ENCODE results near the gene CPNE5. TPM values are rescaled to one million over a fixed set of nuclear protein-coding genes. Genes with fewer than 3 reads are reported as not detected.
"Not testable (repeated sequence)": the region's sequence is repeated elsewhere in the genome, so short reads cannot be mapped to it uniquely, and the experiment has no call there.

CPNE5 gene
- total and polyA plus RNA-seq, 7 donors: 0.03 to 1.7 (median 0.41) TPM

- H3K4me3 ChIP-seq: no peak overlapping the region
- H3K4me1 ChIP-seq: peaks cover 3% of the 10 kb centered on the region
- TF ChIP-seq, protein P1, sequence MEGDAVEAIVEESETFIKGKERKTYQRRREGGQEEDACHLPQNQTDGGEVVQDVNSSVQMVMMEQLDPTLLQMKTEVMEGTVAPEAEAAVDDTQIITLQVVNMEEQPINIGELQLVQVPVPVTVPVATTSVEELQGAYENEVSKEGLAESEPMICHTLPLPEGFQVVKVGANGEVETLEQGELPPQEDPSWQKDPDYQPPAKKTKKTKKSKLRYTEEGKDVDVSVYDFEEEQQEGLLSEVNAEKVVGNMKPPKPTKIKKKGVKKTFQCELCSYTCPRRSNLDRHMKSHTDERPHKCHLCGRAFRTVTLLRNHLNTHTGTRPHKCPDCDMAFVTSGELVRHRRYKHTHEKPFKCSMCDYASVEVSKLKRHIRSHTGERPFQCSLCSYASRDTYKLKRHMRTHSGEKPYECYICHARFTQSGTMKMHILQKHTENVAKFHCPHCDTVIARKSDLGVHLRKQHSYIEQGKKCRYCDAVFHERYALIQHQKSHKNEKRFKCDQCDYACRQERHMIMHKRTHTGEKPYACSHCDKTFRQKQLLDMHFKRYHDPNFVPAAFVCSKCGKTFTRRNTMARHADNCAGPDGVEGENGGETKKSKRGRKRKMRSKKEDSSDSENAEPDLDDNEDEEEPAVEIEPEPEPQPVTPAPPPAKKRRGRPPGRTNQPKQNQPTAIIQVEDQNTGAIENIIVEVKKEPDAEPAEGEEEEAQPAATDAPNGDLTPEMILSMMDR (IDR thresholded peaks at IDR 0.05): no peak
- H3K36me3 ChIP-seq (ENCODE audit: insufficient read depth in 1 of 2, low read depth in 1 of 2): no peaks in the 10 kb centered on the region
- no peak overlapping the region for H3K27ac ChIP-seq
- intact Hi-C loops (cut with DNase I): no loop called here
- H3K27me3 ChIP-seq (ENCODE audit: insufficient read depth in 3 of 3, low read length in 2 of 3): no peaks in the 10 kb centered on the region
- no peak for ATAC-seq
- no peak for DNase-seq
- 82 to 94% (median 93%) methylated on average over 9 of the region's 9 CpGs for WGBS, 3 donors
- H3K9me3 ChIP-seq: no peaks in the 10 kb centered on the region
These were observed 21.9 kb downstream of the CPNE5 start for GRCh38 chr6:36817176-36817817.

- Histone ChIP-seq H3K36me3 (ENCODE audit: insufficient read depth in 1 of 2, low read depth in 1 of 2) (no peaks in the 10 kb centered on the region), H3K4me3 (no peak overlapping the region), H3K27ac (no peak overlapping the region), H3K9me3 (no peaks in the 10 kb centered on the region), H3K4me1 (no peaks in the 10 kb centered on the region), H3K27me3 (ENCODE audit: insufficient read depth in 3 of 3, low read length in 2 of 3) (no peaks in the 10 kb centered on the region)
- TF ChIP-seq, protein P1 (IDR thresholded peaks at IDR 0.05): no peak
- ATAC-seq (no peak), DNase-seq (no peak)
- intact Hi-C loops (cut with DNase I): no loop called here
- 71 to 81% (median 80%) methylated on average over 7 of the region's 7 CpGs for WGBS, 3 donors
These were observed 23.1 kb downstream of the CPNE5 start for GRCh38 chr6:36815962-36816735.

DNA sequence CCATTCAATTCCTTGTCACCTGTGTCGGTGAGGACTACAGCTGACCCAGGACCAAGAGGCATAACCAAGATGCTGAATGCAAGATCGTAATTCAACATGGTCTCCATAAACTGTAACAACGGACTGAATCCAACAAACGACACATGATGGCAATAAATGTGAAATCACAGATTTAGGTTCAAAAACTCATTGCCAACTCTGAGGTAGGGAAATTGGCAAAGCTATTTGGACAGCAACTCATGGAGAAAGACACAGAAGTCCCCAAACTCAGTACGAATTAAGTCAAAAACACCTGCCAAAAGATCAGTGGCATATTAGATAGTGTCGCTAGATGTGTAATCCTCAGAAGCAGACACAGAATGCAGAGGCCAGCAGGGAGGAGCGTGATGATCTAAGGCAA is 25.0 kb downstream of the CPNE5 start:
- no peak for DNase-seq
- Histone ChIP-seq H3K4me3 (no peak overlapping the region), H3K36me3 (ENCODE audit: insufficient read depth in 1 of 2, low read depth in 1 of 2) (no peaks in the 10 kb centered on the region), H3K4me1 (no peaks in the 10 kb centered on the region), H3K27me3 (ENCODE audit: insufficient read depth in 3 of 3, low read length in 2 of 3) (no peaks in the 10 kb centered on the region), H3K27ac (no peak overlapping the region), H3K9me3 (no peaks in the 10 kb centered on the region)
- 72 to 78% (median 77%) methylated on average over 7 of the region's 7 CpGs for WGBS, 3 donors
- TF ChIP-seq, protein P1 (IDR thresholded peaks at IDR 0.05): no peak
- ATAC-seq: no peak
- intact Hi-C loops (cut with DNase I): no loop called here

DNA sequence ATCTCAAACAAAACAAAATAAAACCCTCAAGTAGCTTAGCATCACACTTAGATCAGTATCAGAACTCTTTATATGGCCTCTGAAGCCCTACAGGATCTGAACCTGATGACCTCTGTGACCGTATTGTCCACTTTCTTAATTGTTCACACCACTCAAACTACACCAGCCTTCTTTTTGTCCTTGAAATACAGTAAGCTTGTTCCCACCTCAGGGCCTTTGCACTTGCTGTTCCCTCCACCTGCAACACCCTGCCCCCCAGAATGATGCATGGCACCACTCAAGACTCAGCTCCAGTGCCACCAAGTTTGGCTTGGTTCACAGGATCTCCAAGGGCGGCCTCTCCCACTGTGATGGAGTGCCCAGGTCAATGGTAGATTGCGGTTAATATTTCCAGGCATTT is 25.7 kb downstream of the CPNE5 start:
- ATAC-seq: no peak
- H3K4me3 ChIP-seq: no peak overlapping the region
- H3K27ac ChIP-seq: no peak overlapping the region
- no peaks in the 10 kb centered on the region for H3K27me3 ChIP-seq (ENCODE audit: insufficient read depth in 3 of 3, low read length in 2 of 3)
- H3K9me3 ChIP-seq: no peaks in the 10 kb centered on the region
- no peak for DNase-seq
- no peaks in the 10 kb centered on the region for H3K36me3 ChIP-seq (ENCODE audit: insufficient read depth in 1 of 2, low read depth in 1 of 2)
- WGBS, 3 donors: 67 to 81% (median 77%) methylated on average over 3 of the region's 3 CpGs
- intact Hi-C loops (cut with DNase I): no loop called here
- TF ChIP-seq, protein P1 (IDR thresholded peaks at IDR 0.05): no peak
- no peaks in the 10 kb centered on the region for H3K4me1 ChIP-seq

DNA sequence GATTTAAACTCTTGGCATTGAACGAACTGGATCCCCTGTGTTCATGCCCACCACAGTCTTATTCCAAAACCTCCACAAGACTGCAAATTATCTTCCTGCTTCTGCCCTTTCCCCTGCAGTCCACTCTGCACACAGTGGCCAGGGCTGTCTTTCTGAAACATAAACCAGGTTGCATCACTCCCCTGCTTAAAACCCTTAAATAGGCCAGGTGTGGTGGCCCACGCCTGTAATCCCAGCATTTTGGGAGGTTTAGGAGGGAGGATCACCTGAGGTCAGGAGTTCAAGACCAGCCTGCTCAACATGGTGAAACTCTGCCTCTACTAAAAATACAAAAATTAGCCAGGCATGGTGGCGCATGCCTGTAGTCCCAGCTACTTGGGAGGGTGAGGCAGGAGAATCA is 26.2 kb downstream of the CPNE5 start:
- H3K4me1 ChIP-seq; H3K36me3 ChIP-seq (ENCODE audit: insufficient read depth in 1 of 2, low read depth in 1 of 2); intact Hi-C loops (cut with DNase I); H3K27me3 ChIP-seq (ENCODE audit: insufficient read depth in 3 of 3, low read length in 2 of 3); H3K4me3 ChIP-seq; H3K27ac ChIP-seq; H3K9me3 ChIP-seq; ATAC-seq; DNase-seq: not testable (repeated sequence)
- WGBS, 3 donors: 90 to 96% (median 94%) methylated on average over 3 of the region's 3 CpGs

All from psoas muscle (tissue), 8 donors.